KMS-11 (cell line): Measurements from ENCODE around the gene GALNT9.

Experiments used
- H2AFZ ChIP-seq: fragments of 200-600 bp; sonication (generic); 2 replicates; pipeline ENCODE4 v1.6.1; 2016; ENCODE audit warnings: antibody characterized with exemption, mixed run types, low read depth
- H3K27ac ChIP-seq: fragments of 200-600 bp; sonication (generic); 2 replicates; pipeline ENCODE4 v1.6.1; 2016; ENCODE audit warnings: mild to moderate bottlenecking, mixed run types
- H3K27me3 ChIP-seq: fragments of 200-600 bp; sonication (generic); 2 replicates; pipeline ENCODE4 v1.6.1; 2017; ENCODE audit warnings: mild to moderate bottlenecking, low read depth, mixed run types, moderate library complexity; ENCODE audit not compliant: insufficient read depth
- H3K36me3 ChIP-seq: fragments of 200-600 bp; sonication (generic); 2 replicates; pipeline ENCODE4 v1.6.1; 2017; ENCODE audit warnings: mild to moderate bottlenecking, mixed run types; ENCODE audit not compliant: insufficient read depth
- H3K4me1 ChIP-seq: fragments of 200-600 bp; sonication (generic); 2 replicates; pipeline ENCODE4 v1.6.1; 2016; ENCODE audit warnings: mild to moderate bottlenecking, low read depth, mixed run types; ENCODE audit not compliant: poor library complexity, severe bottlenecking
- H3K4me2 ChIP-seq: fragments of 200-600 bp; sonication (generic); 2 replicates; pipeline ENCODE4 v1.7.0; 2016; ENCODE audit warnings: mild to moderate bottlenecking, mixed run types
- H3K4me3 ChIP-seq: fragments of 200-600 bp; sonication (generic); IDR thresholded peaks from 2 replicates; pipeline ENCODE4 v1.6.1; 2017; ENCODE audit warnings: low read depth, low read length, mixed read lengths; ENCODE audit not compliant: insufficient read depth
- H3K79me2 ChIP-seq: fragments of 200-600 bp; sonication (generic); 2 replicates; pipeline ENCODE4 v1.6.1; 2016; ENCODE audit warnings: low read depth, mixed run types; ENCODE audit not compliant: insufficient read depth
- H3K9ac ChIP-seq: fragments of 200-600 bp; sonication (generic); 2 replicates; pipeline ENCODE4 v1.6.1; 2016; ENCODE audit warnings: mild to moderate bottlenecking, mixed run types
- H4K20me1 ChIP-seq: fragments of 200-600 bp; sonication (generic); 2 replicates; pipeline ENCODE4 v1.6.1; 2016; ENCODE audit warnings: mild to moderate bottlenecking, mixed run types; ENCODE audit not compliant: insufficient read depth
- TF ChIP-seq, protein P1 (sequence below): fragments of 200-600 bp; sonication (generic); conservative IDR thresholded peaks from 2 replicates; pipeline ENCODE4 v1.6.1; 2017; ENCODE audit warnings: low read depth, mild to moderate bottlenecking, antibody characterized with exemption, low read length, moderate library complexity, mixed read lengths

GALNT9 gene

DNA sequence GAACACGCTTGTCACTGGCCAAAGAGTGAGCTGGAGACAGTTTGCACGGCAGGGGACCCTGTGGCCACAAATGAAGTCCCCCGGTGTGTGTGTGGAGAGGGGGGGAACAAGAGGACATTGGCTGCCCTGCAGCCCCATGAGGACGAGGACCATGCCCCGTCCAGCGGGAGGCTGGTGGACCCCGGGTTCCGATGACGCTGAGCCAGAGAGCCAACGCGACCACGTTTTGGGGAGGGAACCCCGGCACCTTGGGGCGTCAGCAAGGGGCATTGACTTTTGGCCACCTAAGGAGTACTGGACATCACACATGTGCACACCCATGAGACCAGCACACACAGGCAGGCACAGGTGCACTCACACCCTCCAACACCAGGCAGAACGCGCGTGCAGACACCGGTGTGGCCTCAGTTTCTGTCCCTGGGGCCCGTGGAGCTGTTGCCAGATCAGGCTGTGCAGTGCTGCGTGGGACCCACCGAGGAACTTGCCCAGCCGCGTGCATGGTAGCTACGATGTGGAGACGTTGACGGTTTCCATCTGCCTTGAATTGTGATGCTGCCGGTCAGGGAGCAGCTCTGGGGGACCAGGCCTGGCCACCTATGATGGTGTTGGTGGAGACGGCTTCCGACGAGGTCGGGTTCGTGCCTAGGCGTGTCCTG lies 158.6 kb downstream of the GALNT9 start:
- Histone ChIP-seq H3K36me3 (no peaks in the 10 kb centered on the region), H3K4me2 (no peak overlapping the region), H3K9ac (no peak overlapping the region), H3K4me3 (no peak overlapping the region), H3K4me1 (no peaks in the 10 kb centered on the region), H4K20me1 (no peaks in the 10 kb centered on the region), H3K79me2 (no peaks in the 10 kb centered on the region), H2AFZ (no peak overlapping the region), H3K27ac (no peak overlapping the region), H3K27me3 (peaks cover 12% of the 10 kb centered on the region; the same call in 1 of the 2 replicates)
- TF ChIP-seq, protein P1, sequence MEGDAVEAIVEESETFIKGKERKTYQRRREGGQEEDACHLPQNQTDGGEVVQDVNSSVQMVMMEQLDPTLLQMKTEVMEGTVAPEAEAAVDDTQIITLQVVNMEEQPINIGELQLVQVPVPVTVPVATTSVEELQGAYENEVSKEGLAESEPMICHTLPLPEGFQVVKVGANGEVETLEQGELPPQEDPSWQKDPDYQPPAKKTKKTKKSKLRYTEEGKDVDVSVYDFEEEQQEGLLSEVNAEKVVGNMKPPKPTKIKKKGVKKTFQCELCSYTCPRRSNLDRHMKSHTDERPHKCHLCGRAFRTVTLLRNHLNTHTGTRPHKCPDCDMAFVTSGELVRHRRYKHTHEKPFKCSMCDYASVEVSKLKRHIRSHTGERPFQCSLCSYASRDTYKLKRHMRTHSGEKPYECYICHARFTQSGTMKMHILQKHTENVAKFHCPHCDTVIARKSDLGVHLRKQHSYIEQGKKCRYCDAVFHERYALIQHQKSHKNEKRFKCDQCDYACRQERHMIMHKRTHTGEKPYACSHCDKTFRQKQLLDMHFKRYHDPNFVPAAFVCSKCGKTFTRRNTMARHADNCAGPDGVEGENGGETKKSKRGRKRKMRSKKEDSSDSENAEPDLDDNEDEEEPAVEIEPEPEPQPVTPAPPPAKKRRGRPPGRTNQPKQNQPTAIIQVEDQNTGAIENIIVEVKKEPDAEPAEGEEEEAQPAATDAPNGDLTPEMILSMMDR = no peak

DNA sequence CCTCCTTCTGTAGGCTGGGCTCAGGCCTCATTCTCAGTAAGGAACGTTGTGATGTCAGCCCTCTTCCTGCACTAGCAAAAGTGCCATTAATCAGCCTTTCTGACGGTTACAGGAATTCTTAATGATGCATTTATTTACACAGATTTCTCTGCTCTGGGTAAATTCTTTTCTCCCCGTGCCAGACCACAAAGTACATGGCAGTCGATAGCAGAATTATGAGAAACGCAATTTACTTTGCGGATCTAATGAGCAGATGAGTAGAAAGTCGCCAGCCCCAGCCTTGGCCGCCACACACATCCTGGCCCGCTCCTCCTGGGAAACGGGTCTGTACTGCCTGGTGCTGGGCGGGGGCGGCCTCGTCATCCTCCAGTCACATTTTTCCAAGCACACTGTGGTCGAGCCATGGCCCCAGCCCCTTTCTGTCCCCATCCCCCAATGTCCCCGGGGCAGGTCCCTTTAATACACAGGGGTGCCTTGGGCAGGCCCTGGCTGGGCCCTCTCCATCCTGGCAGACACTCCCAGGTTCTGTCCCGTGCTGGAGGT lies 159.2 kb downstream of the GALNT9 start:
- Histone ChIP-seq H3K4me1 (no peaks in the 10 kb centered on the region), H3K79me2 (no peaks in the 10 kb centered on the region), H2AFZ (no peak overlapping the region), H3K27ac (no peak overlapping the region), H3K36me3 (no peaks in the 10 kb centered on the region), H4K20me1 (no peaks in the 10 kb centered on the region), H3K27me3 (peaks cover 12% of the 10 kb centered on the region; the same call in 1 of the 2 replicates), H3K4me3 (no peak overlapping the region), H3K4me2 (no peak overlapping the region), H3K9ac (no peak overlapping the region)
- TF ChIP-seq, protein P1 = no peak

DNA sequence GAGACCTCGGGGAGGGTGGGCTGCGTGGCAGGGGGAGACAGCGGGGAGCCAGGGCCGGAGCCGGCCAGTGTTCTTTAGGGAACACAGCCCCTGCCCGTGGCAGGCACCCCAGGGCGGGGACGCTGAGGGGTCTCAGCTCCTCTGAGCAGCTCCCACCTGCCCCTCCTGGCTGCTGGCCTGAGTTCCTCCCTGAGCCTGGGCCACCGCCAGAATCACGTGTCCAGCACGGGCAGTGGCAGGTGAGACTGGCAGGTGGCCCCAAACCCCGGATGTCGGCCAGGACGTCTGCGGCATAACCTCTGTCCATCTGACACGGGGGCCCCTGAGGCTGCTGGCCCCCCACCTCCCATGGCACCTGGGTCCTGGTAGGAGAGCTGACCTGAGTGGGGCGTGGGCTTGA lies 160.0 kb downstream of the GALNT9 start:
- H3K27ac ChIP-seq = no peak overlapping the region

DNA sequence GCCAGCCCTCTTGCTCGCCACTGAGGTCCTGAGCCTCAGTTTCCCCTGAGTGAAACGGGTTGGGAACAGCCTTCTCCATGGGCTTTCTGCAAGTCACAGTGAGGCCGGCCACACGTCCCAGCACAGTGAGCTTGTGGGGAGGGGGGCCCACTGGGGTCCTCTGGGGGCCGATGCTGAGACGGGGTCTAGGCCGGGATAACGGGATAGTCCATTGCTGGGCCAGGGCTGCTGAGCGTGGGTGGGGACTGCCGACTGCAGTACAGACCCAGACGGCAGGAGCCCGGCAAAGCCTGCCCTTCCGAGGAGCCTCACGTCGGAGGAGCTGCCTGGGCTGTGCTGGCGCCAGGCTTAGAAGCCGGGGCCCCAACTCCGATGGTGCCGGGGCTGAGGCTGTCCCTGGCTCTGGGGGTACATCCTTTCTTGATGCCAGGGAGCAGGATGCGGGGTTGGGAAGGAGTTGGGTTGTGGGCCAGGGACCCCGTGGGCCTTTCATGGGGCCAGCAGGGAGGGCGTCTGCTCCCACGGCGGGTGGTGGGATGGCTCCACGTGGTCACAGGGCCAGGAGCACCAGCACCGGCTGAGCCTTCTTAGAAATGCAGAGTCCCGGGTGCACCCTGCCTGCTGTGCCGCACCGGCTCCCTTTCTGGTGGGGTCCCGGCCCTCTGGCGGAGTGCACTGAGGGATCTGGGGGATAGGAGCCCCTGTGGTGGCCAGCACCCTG lies 160.9 kb downstream of the GALNT9 start:
- H3K27me3 ChIP-seq = peaks cover 5% of the 10 kb centered on the region; the same call in 1 of the 2 replicates
- H4K20me1 ChIP-seq = no peaks in the 10 kb centered on the region
- no peak overlapping the region for H3K4me3 ChIP-seq
- H3K4me1 ChIP-seq = no peaks in the 10 kb centered on the region
- no peaks in the 10 kb centered on the region for H3K79me2 ChIP-seq
- H3K4me2 ChIP-seq = no peak overlapping the region
- no peak overlapping the region for H2AFZ ChIP-seq
- TF ChIP-seq, protein P1 = no peak
- no peaks in the 10 kb centered on the region for H3K36me3 ChIP-seq
- H3K27ac ChIP-seq = no peak overlapping the region
- H3K9ac ChIP-seq = no peak overlapping the region

More for the DNA sequence above, 160.0 kb downstream of the GALNT9 start:
- Histone ChIP-seq H3K79me2 (no peaks in the 10 kb centered on the region), H3K9ac (no peak overlapping the region), H2AFZ (no peak overlapping the region), H3K36me3 (no peaks in the 10 kb centered on the region), H3K4me1 (no peaks in the 10 kb centered on the region), H4K20me1 (no peaks in the 10 kb centered on the region), H3K27me3 (peaks cover 6% of the 10 kb centered on the region; the same call in 1 of the 2 replicates), H3K4me3 (no peak overlapping the region), H3K4me2 (no peak overlapping the region)
- TF ChIP-seq, protein P1 = no peak
